CD14-positive monocyte (primary cell): ENCODE data around the gene TOGARAM2. TPM values are rescaled to one million over a fixed set of nuclear protein-coding genes. Genes with fewer than 3 reads are reported as not detected.

ENCODE experiments used
- DNase-seq, 3 donors: peaks; one replicate each; pipeline ENCODE4 v3.0.0-alpha.2; 2011 to 2022
- H2AFZ ChIP-seq: 2 replicates; pipeline ENCODE4 v1.6.0; 2012; ENCODE audit warnings: mild to moderate bottlenecking, low read depth, low read length, inconsistent platforms; ENCODE audit not compliant: insufficient read depth, poor library complexity, severe bottlenecking
- H3K27ac ChIP-seq, 2 donors: 1 replicate in 1 of 2; 2 replicates in 1 of 2; pipeline ENCODE4 v1.5.1; 2012 to 2013; ENCODE audit warnings: low read length in 2 of 2, control low read depth in 1 of 2, inconsistent platforms in 1 of 2, low read depth in 1 of 2, mild to moderate bottlenecking in 1 of 2
- H3K27me3 ChIP-seq, 2 donors: one replicate each; pipeline versions ENCODE4 v1.6.0 to v1.6.1; 2011 to 2013; ENCODE audit warnings: low read length in 2 of 2; ENCODE audit not compliant: control insufficient read depth in 2 of 2, insufficient read depth in 2 of 2
- H3K36me3 ChIP-seq, 2 donors: replicated peaks in 1 of 2; 1 replicate in 1 of 2; 2 replicates in 1 of 2; pipeline versions ENCODE4 v1.5.1 to v1.6.1; 2012 to 2013; ENCODE audit warnings: low read length in 2 of 2, control low read depth in 1 of 2, inconsistent platforms in 1 of 2, mild to moderate bottlenecking in 1 of 2; ENCODE audit not compliant: insufficient read depth in 2 of 2, control insufficient read depth in 1 of 2
- H3K4me1 ChIP-seq, 2 donors: 1 replicate in 1 of 2; 2 replicates in 1 of 2; pipeline versions ENCODE4 v1.5.1 to v1.6.1; 2012 to 2013; ENCODE audit warnings: low read length in 2 of 2, control low read depth in 1 of 2, inconsistent platforms in 1 of 2, mild to moderate bottlenecking in 1 of 2, moderate library complexity in 1 of 2; ENCODE audit not compliant: insufficient read depth in 2 of 2, control insufficient read depth in 1 of 2
- H3K4me2 ChIP-seq: replicated peaks from 2 replicates; pipeline ENCODE3; 2012; ENCODE audit warnings: low read length, moderate library complexity, mild to moderate bottlenecking; ENCODE audit not compliant: poor library complexity, severe bottlenecking; ENCODE audit errors: extremely low read depth
- H3K4me3 ChIP-seq, 3 experiments: fragments of 200-600 bp in 1 of 3; sonication (generic) in 1 of 3; replicated peaks in 1 of 3; 1 replicate in 2 of 3; 2 replicates in 1 of 3; pipeline ENCODE4 v1.5.1; 2011 to 2013; ENCODE audit warnings: low read length in 3 of 3, mild to moderate bottlenecking in 3 of 3, control low read depth in 2 of 3, low read depth in 2 of 3, inconsistent platforms in 1 of 3, moderate library complexity in 1 of 3
- H3K79me2 ChIP-seq: 2 replicates; pipeline ENCODE4 v1.6.0; 2012; ENCODE audit warnings: mild to moderate bottlenecking, control low read depth, inconsistent platforms, low read length, moderate library complexity; ENCODE audit not compliant: insufficient read depth
- H3K9ac ChIP-seq: 2 replicates; pipeline ENCODE4 v1.6.0; 2017; ENCODE audit warnings: low read length, mild to moderate bottlenecking; ENCODE audit not compliant: insufficient read depth, poor library complexity, severe bottlenecking
- H3K9me3 ChIP-seq, 2 donors: replicated peaks in 1 of 2; 1 replicate in 1 of 2; 2 replicates in 1 of 2; pipeline versions ENCODE4 v1.5.1 to v1.6.1; 2012 to 2013; ENCODE audit warnings: low read length in 2 of 2, control low read depth in 1 of 2; ENCODE audit not compliant: control insufficient read depth in 1 of 2, insufficient read depth in 1 of 2
- H4K20me1 ChIP-seq: 2 replicates; pipeline ENCODE4 v1.6.0; 2012; ENCODE audit warnings: mild to moderate bottlenecking, low read length, control low read depth, moderate library complexity; ENCODE audit not compliant: insufficient read depth
- H3K27ac Mint-ChIP-seq, 7 donors: one replicate each; pipeline ENCODE4 v1.8.0; 2020; ENCODE audit warnings: mild to moderate bottlenecking in 7 of 7, mixed read lengths in 7 of 7, moderate library complexity in 6 of 7, inconsistent platforms in 2 of 7
- H3K27me3 Mint-ChIP-seq, 3 donors: one replicate each; pipeline ENCODE4 v1.8.0; 2021 to 2022; ENCODE audit warnings: low read depth in 3 of 3, mild to moderate bottlenecking in 3 of 3, mixed read lengths in 3 of 3, moderate library complexity in 3 of 3, inconsistent platforms in 1 of 3
- H3K36me3 Mint-ChIP-seq, 2 donors: one replicate each; pipeline ENCODE4 v1.8.0; 2020; ENCODE audit warnings: mixed read lengths in 2 of 2, inconsistent platforms in 1 of 2, mild to moderate bottlenecking in 1 of 2
- H3K4me1 Mint-ChIP-seq: one replicate; pipeline ENCODE4 v1.8.0; 2020; ENCODE audit warnings: mild to moderate bottlenecking, mixed read lengths
- H3K4me3 Mint-ChIP-seq, 2 donors: one replicate each; pipeline ENCODE4 v1.8.0; 2020; ENCODE audit warnings: mild to moderate bottlenecking in 2 of 2, mixed read lengths in 2 of 2, moderate library complexity in 1 of 2
- H3K9me3 Mint-ChIP-seq, 7 donors: one replicate each; pipeline ENCODE4 v1.8.0; 2020 to 2022; ENCODE audit warnings: mixed read lengths in 7 of 7, mild to moderate bottlenecking in 6 of 7, moderate library complexity in 6 of 7, inconsistent platforms in 2 of 7
- WGBS: methylation state at CpG from one replicate; pipeline ENCODE4 v1.1.5; 2013; ENCODE audit warnings: missing lambda C conversion rate; ENCODE audit not compliant: insufficient coverage; 5-methylcytosine and 5-hydroxymethylcytosine counted together
- intact Hi-C, 2 donors: fragments of 100-400 bp; cut with micrococcal nuclease; formaldehyde crosslinking; loops; one replicate each; pipeline versions ENCODE4 v1.15.0 to v1.15.1; 2023
- polyA plus RNA-seq, 3 donors: library from polyadenylated mRNA; depleted of rRNA in 1 of 3; unstranded in 2 of 3; stranded (reverse) in 1 of 3; fragments of 300-500 nt in 2 of 3; fragments of >200 nt in 1 of 3; fragmentation: Illumina TruSeq in 2 of 3; gene quantifications; 1 replicate in 2 of 3; 2 replicates in 1 of 3; pipeline ENCODE4 v1.2.3, GENCODE V29; 2012 to 2021
- TF ChIP-seq, protein P1 (sequence below): fragments of 200-600 bp; IDR thresholded peaks from one replicate; pipeline ENCODE4 v1.8.0; 2022; ENCODE audit warnings: antibody characterized with exemption, mild to moderate bottlenecking

The TOGARAM2 gene
- polyA plus RNA-seq, 3 donors = 0.23 to 5.5 TPM; not detected in 1

DNA sequence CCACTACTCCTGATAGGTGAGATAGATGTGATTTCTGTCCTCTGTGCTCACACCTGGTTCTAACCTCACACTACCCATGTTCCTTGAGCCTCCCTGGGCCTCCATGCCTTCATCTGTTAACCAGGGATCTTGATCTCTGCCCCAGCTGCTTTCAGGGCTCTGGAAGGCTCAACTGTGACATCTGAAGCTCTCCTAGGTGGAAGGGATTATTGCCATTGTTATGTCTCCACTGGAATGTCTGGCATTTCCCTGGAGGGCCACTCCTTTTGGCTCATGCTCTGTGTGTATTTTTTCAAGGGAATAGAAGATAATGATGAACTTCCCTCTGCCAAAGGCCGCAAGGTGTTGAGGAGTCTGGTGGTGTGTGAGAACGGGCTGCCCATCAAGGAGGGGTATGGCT is 52.1 kb downstream of the TOGARAM2 start:
- TF ChIP-seq, protein P1, sequence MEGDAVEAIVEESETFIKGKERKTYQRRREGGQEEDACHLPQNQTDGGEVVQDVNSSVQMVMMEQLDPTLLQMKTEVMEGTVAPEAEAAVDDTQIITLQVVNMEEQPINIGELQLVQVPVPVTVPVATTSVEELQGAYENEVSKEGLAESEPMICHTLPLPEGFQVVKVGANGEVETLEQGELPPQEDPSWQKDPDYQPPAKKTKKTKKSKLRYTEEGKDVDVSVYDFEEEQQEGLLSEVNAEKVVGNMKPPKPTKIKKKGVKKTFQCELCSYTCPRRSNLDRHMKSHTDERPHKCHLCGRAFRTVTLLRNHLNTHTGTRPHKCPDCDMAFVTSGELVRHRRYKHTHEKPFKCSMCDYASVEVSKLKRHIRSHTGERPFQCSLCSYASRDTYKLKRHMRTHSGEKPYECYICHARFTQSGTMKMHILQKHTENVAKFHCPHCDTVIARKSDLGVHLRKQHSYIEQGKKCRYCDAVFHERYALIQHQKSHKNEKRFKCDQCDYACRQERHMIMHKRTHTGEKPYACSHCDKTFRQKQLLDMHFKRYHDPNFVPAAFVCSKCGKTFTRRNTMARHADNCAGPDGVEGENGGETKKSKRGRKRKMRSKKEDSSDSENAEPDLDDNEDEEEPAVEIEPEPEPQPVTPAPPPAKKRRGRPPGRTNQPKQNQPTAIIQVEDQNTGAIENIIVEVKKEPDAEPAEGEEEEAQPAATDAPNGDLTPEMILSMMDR = no peak
- Mint-ChIP-seq H3K4me3 (no peak overlapping the region), H3K27ac (no peak overlapping the region), H3K27me3 (peaks cover 0 to 13% (median 2%) of the 10 kb centered on the region in 3 donors), H3K36me3 (no peaks in the 10 kb centered on the region), H3K9me3 (peaks cover 0 to 3% (median 0%) of the 10 kb centered on the region in 7 donors), H3K4me1 (peaks cover 11% of the 10 kb centered on the region)
- Histone ChIP-seq H3K4me1 (peaks cover 0 to 9% of the 10 kb centered on the region in 2 donors), H2AFZ (no peak overlapping the region), H3K36me3 (no peaks in the 10 kb centered on the region), H4K20me1 (no peaks in the 10 kb centered on the region), H3K79me2 (no peaks in the 10 kb centered on the region), H3K4me3 (no peak overlapping the region), H3K9ac (no peak overlapping the region), H3K27ac (no peak overlapping the region), H3K27me3 (no peaks in the 10 kb centered on the region), H3K4me2 (no peak overlapping the region), H3K9me3 (no peaks in the 10 kb centered on the region)
- 100% methylated on average over 2 of the region's 2 CpGs for WGBS
- no peak for DNase-seq
- intact Hi-C loops = loop anchor here in 1 of 2 donors (10.0 kb wide), 1 partner anchor 48 kb away; the partner anchor contains the start of gene TOGARAM2

DNA sequence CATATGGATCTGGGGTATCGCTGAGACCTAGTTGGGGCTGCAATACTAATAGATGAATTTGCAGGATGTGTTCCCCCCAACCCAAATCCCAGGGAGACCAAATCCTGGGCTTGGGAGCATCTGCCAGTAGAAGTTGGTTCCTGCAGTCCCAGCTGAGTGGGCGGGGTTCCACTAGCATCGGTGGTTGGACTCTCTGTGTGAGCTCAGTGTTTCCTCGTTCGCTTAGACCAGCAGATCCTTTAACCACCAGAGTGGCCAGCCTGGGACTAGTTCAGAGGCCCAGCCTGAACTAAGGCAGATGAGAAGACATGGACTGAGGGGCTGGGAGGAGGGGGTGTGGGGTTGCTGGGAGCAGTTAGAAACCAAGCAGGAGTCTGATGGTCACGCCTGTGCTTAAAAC is 52.6 kb downstream of the TOGARAM2 start:
- H3K27ac ChIP-seq = no peak overlapping the region
- no peaks in the 10 kb centered on the region for H4K20me1 ChIP-seq
- no peak for DNase-seq
- no peak overlapping the region for H3K4me2 ChIP-seq
- peaks cover 0 to 9% of the 10 kb centered on the region in 2 donors for H3K4me1 ChIP-seq
- no peaks in the 10 kb centered on the region for H3K27me3 ChIP-seq
- peak overlapping the region in 1 of 7 donors; percentile 17 for H3K27ac Mint-ChIP-seq
- H3K9me3 Mint-ChIP-seq = peaks cover 0 to 3% (median 0%) of the 10 kb centered on the region in 7 donors
- peaks cover 11% of the 10 kb centered on the region for H3K4me1 Mint-ChIP-seq
- H2AFZ ChIP-seq = no peak overlapping the region
- H3K4me3 ChIP-seq = no peak overlapping the region
- H3K27me3 Mint-ChIP-seq = peaks cover 0 to 13% (median 4%) of the 10 kb centered on the region in 3 donors
- H3K36me3 ChIP-seq = no peaks in the 10 kb centered on the region
- H3K79me2 ChIP-seq = no peaks in the 10 kb centered on the region
- H3K9me3 ChIP-seq = no peaks in the 10 kb centered on the region
- intact Hi-C loops = loop anchor here in 1 of 2 donors (10.0 kb wide), 1 partner anchor 49 kb away; the partner anchor contains the start of gene TOGARAM2
- no peak overlapping the region for H3K9ac ChIP-seq
- H3K4me3 Mint-ChIP-seq = no peak overlapping the region
- TF ChIP-seq, protein P1 = no peak
- H3K36me3 Mint-ChIP-seq = no peaks in the 10 kb centered on the region
- 100% methylated on average over 1 of the region's 6 CpGs for WGBS
